ENCODE results near the gene EFCAB7.

GRCh38 chr1:63569640-63570316, 46.5 kb downstream of the EFCAB7 start:
- TF ChIP-seq ZNF621 (tag by site-specific recombination; IDR thresholded peaks at IDR 0.05) = no peak
- TF ChIP-seq CTCF (tag by site-specific recombination; IDR thresholded peaks at IDR 0.05) = no peak
- no peak for TF ChIP-seq ZNF692 (tag by site-specific recombination; IDR thresholded peaks at IDR 0.05)
